Ishikawa (cell line): ENCODE data around the gene MAN1A2.

Source experiments
- CEBPB ChIP-seq: IDR thresholded peaks from 2 replicates; pipeline ENCODE4 v1.6.1; 2012
- CREB1 ChIP-seq: IDR thresholded peaks from 2 replicates; pipeline ENCODE4 v1.6.1; 2012; ENCODE audit warnings: low read depth
- EGR1 ChIP-seq: IDR thresholded peaks from 2 replicates; pipeline ENCODE4 v1.6.1; 2012
- EP300 ChIP-seq: IDR thresholded peaks from 2 replicates; pipeline ENCODE4 v1.6.1; 2012; ENCODE audit warnings: borderline replicate concordance
- FOXM1 ChIP-seq: IDR thresholded peaks from 2 replicates; pipeline ENCODE4 v1.6.1; 2012; ENCODE audit warnings: low read depth, borderline replicate concordance
- MAX ChIP-seq: IDR thresholded peaks from 2 replicates; pipeline ENCODE4 v1.6.1; 2012
- NFIC ChIP-seq: IDR thresholded peaks from 2 replicates; pipeline ENCODE4 v1.6.1; 2012
- RAD21 ChIP-seq: IDR thresholded peaks from 2 replicates; pipeline ENCODE4 v1.6.1; 2012; ENCODE audit warnings: low read depth
- REST ChIP-seq: IDR thresholded peaks from 2 replicates; pipeline ENCODE4 v1.6.1; 2012; ENCODE audit warnings: low read depth, mild to moderate bottlenecking
- TAF1 ChIP-seq: IDR thresholded peaks from 2 replicates; pipeline ENCODE4 v1.6.1; 2012; ENCODE audit warnings: low read depth, mild to moderate bottlenecking
- TCF12 ChIP-seq: IDR thresholded peaks from 2 replicates; pipeline ENCODE4 v1.6.1; 2012; ENCODE audit warnings: low read depth
- TEAD4 ChIP-seq: IDR thresholded peaks from 2 replicates; pipeline ENCODE4 v1.6.1; 2012
- YY1 ChIP-seq: IDR thresholded peaks from 2 replicates; pipeline ENCODE4 v1.6.1; 2012; ENCODE audit warnings: low read depth
- ZBTB7A ChIP-seq: IDR thresholded peaks from 2 replicates; pipeline ENCODE4 v1.6.1; 2012; ENCODE audit warnings: low read depth
- TF ChIP-seq, protein P1 (sequence below): IDR thresholded peaks from 2 replicates; pipeline ENCODE4 v1.6.1; 2012

Gene MAN1A2

DNA sequence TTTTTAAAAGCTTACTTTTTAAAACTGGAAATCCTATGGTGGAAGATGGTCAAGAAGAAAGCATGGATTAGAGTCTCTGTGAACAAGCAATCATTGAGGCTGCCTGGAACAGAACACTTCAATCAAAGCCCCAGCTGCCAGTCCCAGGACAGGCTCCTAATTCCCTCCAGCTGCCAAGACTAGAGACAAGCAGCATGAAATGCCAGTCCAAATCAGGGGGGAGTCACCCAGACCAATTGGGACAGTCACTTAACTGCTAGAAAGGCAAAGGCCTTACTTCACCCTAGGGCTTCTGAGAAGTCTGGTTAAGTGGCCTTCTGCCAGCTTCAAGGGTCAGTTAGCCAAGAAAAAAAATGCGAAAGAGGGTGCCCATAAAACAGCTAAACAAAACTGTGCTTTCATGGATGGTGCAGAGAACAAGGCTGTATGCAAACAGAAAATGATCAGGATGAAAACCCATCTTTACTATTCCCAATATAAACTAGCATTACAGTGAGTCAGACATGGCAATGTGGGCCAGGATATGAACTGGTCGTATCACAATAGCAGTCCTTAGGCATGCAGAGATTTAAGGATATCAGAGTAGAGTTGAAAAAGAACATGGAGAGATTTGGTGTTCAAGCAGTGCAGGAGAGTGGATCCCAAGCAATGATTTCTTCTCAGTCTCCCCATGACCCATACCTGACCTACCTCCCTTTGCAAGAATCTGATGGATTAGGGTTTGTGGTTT lies 31.0 kb upstream of the MAN1A2 start:
- TF ChIP-seq CEBPB (no peak), EP300 (no peak), EGR1 (no peak), TAF1 (no peak), CREB1 (no peak), RAD21 (no peak), ZBTB7A (no peak), YY1 (no peak), TEAD4 (no peak), NFIC (no peak), REST (no peak), TCF12 (no peak), FOXM1 (no peak), MAX (no peak)
- TF ChIP-seq, protein P1, sequence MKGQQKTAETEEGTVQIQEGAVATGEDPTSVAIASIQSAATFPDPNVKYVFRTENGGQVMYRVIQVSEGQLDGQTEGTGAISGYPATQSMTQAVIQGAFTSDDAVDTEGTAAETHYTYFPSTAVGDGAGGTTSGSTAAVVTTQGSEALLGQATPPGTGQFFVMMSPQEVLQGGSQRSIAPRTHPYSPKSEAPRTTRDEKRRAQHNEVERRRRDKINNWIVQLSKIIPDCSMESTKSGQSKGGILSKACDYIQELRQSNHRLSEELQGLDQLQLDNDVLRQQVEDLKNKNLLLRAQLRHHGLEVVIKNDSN, result no peak

DNA sequence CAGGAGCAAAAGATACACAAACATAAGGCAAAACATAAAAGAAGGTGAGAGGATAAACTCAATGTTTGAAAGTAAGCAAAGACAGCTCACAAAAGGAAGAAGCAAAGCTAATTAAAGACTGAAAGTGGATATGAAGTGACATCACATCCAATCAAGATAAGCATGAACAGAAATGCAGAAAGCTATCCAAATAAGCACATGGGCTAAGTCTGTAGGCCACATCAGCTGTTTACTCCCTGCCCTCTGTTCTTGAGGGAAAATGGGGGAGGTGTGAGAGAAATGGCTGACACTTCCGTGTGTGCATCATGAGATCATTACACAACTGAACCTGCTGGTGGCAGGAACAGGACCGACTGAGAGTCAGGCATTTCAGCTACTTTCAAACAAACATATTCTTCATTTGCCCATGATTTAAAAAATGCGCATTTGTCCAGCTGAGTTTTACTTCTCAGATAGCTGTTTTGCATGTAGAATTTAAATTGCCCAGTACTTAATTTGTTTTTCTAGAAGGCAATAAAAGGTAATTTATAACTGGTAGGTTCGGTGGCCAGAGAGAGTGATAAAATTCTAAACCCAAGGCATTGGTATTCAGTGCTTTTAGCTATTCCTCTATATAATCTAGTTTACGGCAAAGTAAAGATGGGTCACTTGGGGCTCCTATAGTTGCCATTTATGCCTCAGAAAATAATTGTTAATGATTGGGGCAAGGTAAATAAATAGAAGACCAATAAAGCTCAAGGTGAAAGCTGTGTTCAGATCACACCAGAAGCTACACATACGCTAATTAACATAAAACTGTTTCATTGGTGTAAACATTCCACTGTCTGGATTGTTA lies 27.2 kb upstream of the MAN1A2 start:
- TF ChIP-seq EGR1 (no peak), MAX (no peak), NFIC (no peak), TCF12 (no peak), YY1 (no peak)

DNA sequence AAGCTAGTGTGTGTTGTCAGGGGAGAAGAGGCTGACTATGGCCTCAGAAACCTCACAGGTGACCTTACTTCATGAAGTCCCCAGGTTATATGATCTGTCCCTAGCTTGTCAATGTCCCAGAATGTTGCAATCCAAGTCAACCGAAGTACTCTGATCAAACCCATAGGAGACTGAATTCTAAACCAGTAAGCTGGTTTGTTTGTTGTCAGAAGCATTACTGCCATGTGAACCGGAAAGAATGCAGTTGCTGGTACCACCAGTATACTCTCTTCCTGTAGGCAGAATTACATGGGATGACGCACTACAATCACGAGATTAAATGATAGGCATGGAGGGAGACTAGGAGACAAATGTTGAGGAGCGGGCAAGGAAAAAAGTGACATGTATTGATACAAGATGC lies 26.1 kb upstream of the MAN1A2 start:
- TF ChIP-seq EGR1 (no peak), ZBTB7A (no peak), MAX (no peak), TAF1 (no peak), CREB1 (no peak), YY1 (no peak), CEBPB (no peak), TEAD4 (no peak), EP300 (no peak)

- TF ChIP-seq RAD21 (no peak), ZBTB7A (no peak), FOXM1 (no peak)
- TF ChIP-seq, protein P1, result no peak
These were observed 24.9 kb upstream of the MAN1A2 start for GRCh38 chr1:117342397-117342796.

GRCh38 chr1:117346206-117346928 lies 20.9 kb upstream of the MAN1A2 start:
- TF ChIP-seq NFIC (no peak), CREB1 (no peak), EGR1 (no peak), REST (no peak), RAD21 (no peak), ZBTB7A (no peak), EP300 (no peak), MAX (no peak), CEBPB (no peak), TEAD4 (no peak), TCF12 (no peak), YY1 (no peak), TAF1 (no peak), FOXM1 (no peak)
- TF ChIP-seq, protein P1, result no peak
